Retinal pigment epithelial cell (primary cell): ENCODE measurements around the gene KLF6.

Experiments
- DNase-seq: peaks from one replicate; pipeline ENCODE4 v3.0.0-alpha.2; 2010; ENCODE audit warnings: low read depth
- H3K4me3 ChIP-seq: 2 replicates; pipeline ENCODE4 v1.5.1; 2011; ENCODE audit warnings: mild to moderate bottlenecking, low read length, control low read depth, moderate library complexity
- CTCF ChIP-seq: conservative IDR thresholded peaks from 2 replicates; pipeline ENCODE4 v1.5.1; 2011; ENCODE audit warnings: low read depth, low read length, control low read depth, inconsistent platforms

The KLF6 gene

GRCh38 chr10:3784510-3785250 is at the start of gene KLF6:
Gene KLF6, minus strand, starts transcription at chr10:3785209. Its CDS starts 195 bp downstream, at chr10:3785014.
- peak within 1 kb of the TSS; percentile 90 for H3K4me3 ChIP-seq
- no peak for DNase-seq
- no peak for TF ChIP-seq CTCF

- H3K4me3 ChIP-seq = no peak overlapping the region
- TF ChIP-seq CTCF = no peak
- no peak for DNase-seq
Observed at GRCh38 chr10:3834404-3834803, 49.4 kb upstream of the KLF6 start.

GRCh38 chr10:3833046-3833445 is 48.0 kb upstream of the KLF6 start:
- no peak for DNase-seq
- TF ChIP-seq CTCF = no peak
- no peak overlapping the region for H3K4me3 ChIP-seq

GRCh38 chr10:3832022-3832786 is 47.2 kb upstream of the KLF6 start:
- no peak for TF ChIP-seq CTCF
- H3K4me3 ChIP-seq = no peak overlapping the region
- no peak for DNase-seq

GRCh38 chr10:3831608-3832007 is 46.6 kb upstream of the KLF6 start:
- H3K4me3 ChIP-seq = no peak overlapping the region
- no peak for DNase-seq
- no peak for TF ChIP-seq CTCF

GRCh38 chr10:3830946-3831345 is 45.9 kb upstream of the KLF6 start:
- H3K4me3 ChIP-seq = no peak overlapping the region
- DNase-seq = no peak
- TF ChIP-seq CTCF = no peak
